ENCODE data around the gene ST3GAL3. TPM values are rescaled to one million over a fixed set of nuclear protein-coding genes. Genes with fewer than 3 reads are reported as not detected.
"Not testable (repeated sequence)": the region's sequence is repeated elsewhere in the genome, so short reads cannot be mapped to it uniquely, and the experiment has no call there.

The ST3GAL3 gene
- total RNA-seq, 1 experiment from 2014 or later, result 8.6 TPM

GRCh38 chr1:43773821-43774220 lies 66.5 kb downstream of the ST3GAL3 start (continued):
- TF ChIP-seq ZSCAN18 (CRISPR knock-in tag; IDR thresholded peaks at IDR 0.05), result no peak

- H3K4me3 Mint-ChIP-seq, result no peak overlapping the region
- no peaks in the 10 kb centered on the region; the same call in 1 of the 2 replicates for H3K27me3 Mint-ChIP-seq (ENCODE audit: low read depth)
- ChIA-PET CTCF (interaction anchor here (1.0 to 3.6 kb wide), 5 partner anchors 8 to 160 kb away, joined by 3 to 24 read pairs (median 6); partner anchors contain the start of gene ARTN), POLR2A (interaction anchor here (0.7 kb wide), 1 partner anchor 158 kb away, joined by 7 read pairs; no protein-coding TSS in a partner anchor)
- ATAC-seq (no peak), DNase-seq (ENCODE audit: low spot score) (no peak)
- H3K36me3 Mint-ChIP-seq, result peaks cover 7% of the 10 kb centered on the region; the same call in 1 of the 2 replicates
- H3K9me3 Mint-ChIP-seq, result peaks cover 10% of the 10 kb centered on the region
- peaks cover 23% of the 10 kb centered on the region for H3K4me1 Mint-ChIP-seq
- H3K27ac Mint-ChIP-seq, result no peak overlapping the region
- TF ChIP-seq ZBTB21 (CRISPR knock-in tag; IDR thresholded peaks at IDR 0.05; ENCODE audit: borderline replicate concordance), result no peak
- no peak for TF ChIP-seq ETV6 (CRISPR knock-in tag; IDR thresholded peaks at IDR 0.05)
- no peak for TF ChIP-seq ZSCAN18 (CRISPR knock-in tag; IDR thresholded peaks at IDR 0.05)
- no peak for TF ChIP-seq MLX (CRISPR knock-in tag; IDR thresholded peaks at IDR 0.05)
- TF ChIP-seq SOX15 (CRISPR knock-in tag; IDR thresholded peaks at IDR 0.05), result no peak
Measured at GRCh38 chr1:43774359-43774758, 67.0 kb downstream of the ST3GAL3 start.

- no peak for DNase-seq (ENCODE audit: low spot score)
- Mint-ChIP-seq H3K4me3 (no peak overlapping the region), H3K9me3 (peaks cover 23% of the 10 kb centered on the region), H3K27ac (no peak overlapping the region), H3K36me3 (peaks cover 9% of the 10 kb centered on the region; the same call in 1 of the 2 replicates), H3K27me3 (ENCODE audit: low read depth) (no peaks in the 10 kb centered on the region; the same call in 1 of the 2 replicates), H3K4me1 (peaks cover 6% of the 10 kb centered on the region)
- no peak for TF ChIP-seq ZNF138 (CRISPR knock-in tag; conservative IDR thresholded peaks at IDR 0.05)
- no peak for TF ChIP-seq FOXP1 (CRISPR knock-in tag; IDR thresholded peaks at IDR 0.05; ENCODE audit: borderline replicate concordance)
- TF ChIP-seq MAX (CRISPR knock-in tag; IDR thresholded peaks at IDR 0.05), result no peak
- no peak for TF ChIP-seq SMAD4 (CRISPR knock-in tag; IDR thresholded peaks at IDR 0.05)
- no peak for TF ChIP-seq ZNF121 (CRISPR knock-in tag; IDR thresholded peaks at IDR 0.05)
- no peak for TF ChIP-seq E2F1 (CRISPR knock-in tag; IDR thresholded peaks at IDR 0.05)
- no peak for TF ChIP-seq HMGXB4 (CRISPR knock-in tag; IDR thresholded peaks at IDR 0.05)
- TF ChIP-seq FOXK1 (CRISPR knock-in tag; IDR thresholded peaks at IDR 0.05), result no peak
- no peak for TF ChIP-seq EMX1 (CRISPR knock-in tag; IDR thresholded peaks at IDR 0.05)
- TF ChIP-seq MXD4 (CRISPR knock-in tag; IDR thresholded peaks at IDR 0.05; ENCODE audit: borderline replicate concordance), result no peak
- TF ChIP-seq ATF3 (CRISPR knock-in tag; conservative IDR thresholded peaks at IDR 0.05), result no peak
- TF ChIP-seq RELA (CRISPR knock-in tag; IDR thresholded peaks at IDR 0.05; ENCODE audit: borderline replicate concordance), result no peak
- TF ChIP-seq ZNF512 (CRISPR knock-in tag; IDR thresholded peaks at IDR 0.05; ENCODE audit: borderline replicate concordance), result no peak
- TF ChIP-seq NFATC4 (CRISPR knock-in tag; IDR thresholded peaks at IDR 0.05), result no peak
- ChIA-PET POLR2A (no interaction called here), CTCF (no interaction called here)
- ATAC-seq, result no peak
Measured at GRCh38 chr1:43776043-43776761, 68.9 kb downstream of the ST3GAL3 start.

GRCh38 chr1:43777916-43778315 lies 70.6 kb downstream of the ST3GAL3 start:
- CTCF ChIA-PET, result interaction anchor here (1.3 to 2.1 kb wide), 2 partner anchors 12 to 157 kb away, joined by 6 to 8 read pairs; no protein-coding TSS in a partner anchor
- ATAC-seq; H3K4me3 Mint-ChIP-seq; DNase-seq (ENCODE audit: low spot score); H3K27me3 Mint-ChIP-seq (ENCODE audit: low read depth); H3K27ac Mint-ChIP-seq; POLR2A ChIA-PET; H3K36me3 Mint-ChIP-seq: not testable (repeated sequence)
- H3K9me3 Mint-ChIP-seq, result peaks cover 23% of the 10 kb centered on the region
- peaks cover 12% of the 10 kb centered on the region for H3K4me1 Mint-ChIP-seq

Data from WTC11 (cell line).